Osteoblast (primary cell): ENCODE results near the gene AKAP13. TPM values are rescaled to one million over a fixed set of nuclear protein-coding genes. Genes with fewer than 3 reads are reported as not detected.

ENCODE experiments used
- DNase-seq: peaks from one replicate; pipeline ENCODE4 v3.0.0; 2011; ENCODE audit warnings: low spot score, mixed read lengths; ENCODE audit not compliant: insufficient read length; ENCODE audit errors: missing footprints
- H2AFZ ChIP-seq: 2 replicates; pipeline ENCODE4 v1.6.0; 2011; ENCODE audit warnings: mild to moderate bottlenecking, low read length
- H3K27ac ChIP-seq: 2 replicates; pipeline ENCODE4 v1.5.1; 2011; ENCODE audit warnings: mild to moderate bottlenecking, low read depth, low read length, moderate library complexity
- H3K27me3 ChIP-seq: 2 replicates; pipeline ENCODE4 v1.6.0; 2012; ENCODE audit warnings: mild to moderate bottlenecking, control low read depth, inconsistent platforms, low read length, moderate library complexity; ENCODE audit not compliant: insufficient read depth
- H3K36me3 ChIP-seq: 2 replicates; pipeline ENCODE4 v1.5.1; 2011; ENCODE audit warnings: mild to moderate bottlenecking, low read length, control low read depth, moderate library complexity; ENCODE audit not compliant: insufficient read depth
- H3K4me1 ChIP-seq: 2 replicates; pipeline ENCODE4 v1.5.1; 2011; ENCODE audit warnings: mild to moderate bottlenecking, low read length, control low read depth, moderate library complexity; ENCODE audit not compliant: insufficient read depth
- H3K4me2 ChIP-seq: 2 replicates; pipeline ENCODE4 v1.6.0; 2011; ENCODE audit warnings: mild to moderate bottlenecking, low read length; ENCODE audit not compliant: insufficient read depth
- H3K4me3 ChIP-seq: fragments of 200-600 bp; sonication (generic); 3 replicates; pipeline ENCODE4 v1.5.1; 2012; ENCODE audit warnings: mild to moderate bottlenecking, low read length, inconsistent platforms; ENCODE audit not compliant: insufficient read depth
- H3K79me2 ChIP-seq: 2 replicates; pipeline ENCODE4 v1.6.0; 2012; ENCODE audit warnings: mild to moderate bottlenecking, low read length, control low read depth, inconsistent platforms; ENCODE audit not compliant: insufficient read depth
- H3K9me3 ChIP-seq: 2 replicates; pipeline ENCODE4 v1.5.1; 2011; ENCODE audit warnings: low read depth, low read length, control low read depth
- H4K20me1 ChIP-seq: 2 replicates; pipeline ENCODE4 v1.6.0; 2012; ENCODE audit warnings: mild to moderate bottlenecking, low read length, control low read depth; ENCODE audit not compliant: insufficient read depth
- total RNA-seq: library from RNA; depleted of rRNA; stranded (reverse); fragments of >200 nt; gene quantifications from 2 replicates; pipeline ENCODE4 v1.2.3, GENCODE V29; 2012
- TF ChIP-seq, protein P1 (sequence below): IDR thresholded peaks from 2 replicates; pipeline ENCODE4 v1.5.1; 2011; ENCODE audit warnings: mild to moderate bottlenecking, low read depth, low read length, moderate library complexity; ENCODE audit errors: extremely low read depth

Gene AKAP13
- total RNA-seq, 1 donor, result 77.1 TPM

DNA sequence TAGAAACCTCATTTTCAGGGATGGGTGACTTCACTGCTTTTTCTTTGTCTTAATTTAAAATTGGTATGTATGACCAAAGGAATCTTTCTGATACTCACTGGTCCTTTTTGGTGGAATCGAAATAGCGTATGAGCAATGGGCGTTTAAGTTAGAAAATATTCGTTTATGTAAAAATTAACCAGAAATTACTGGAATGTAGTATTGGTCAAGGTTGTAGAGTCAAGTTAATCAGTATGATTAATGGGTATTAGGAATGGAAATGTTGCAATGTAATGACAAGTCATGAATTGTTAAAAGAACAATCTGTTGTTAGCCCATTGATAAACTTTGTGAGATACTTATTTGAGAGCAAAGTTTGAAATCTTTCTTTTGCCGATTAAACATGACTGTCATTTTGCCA, 36.9 kb downstream of the AKAP13 start:
- Histone ChIP-seq H3K4me2 (no peak overlapping the region), H3K4me3 (no peak overlapping the region), H3K4me1 (peaks cover 32% of the 10 kb centered on the region), H3K9me3 (no peaks in the 10 kb centered on the region), H2AFZ (no peak overlapping the region), H3K36me3 (no peaks in the 10 kb centered on the region), H3K27ac (no peak overlapping the region), H4K20me1 (peaks cover 25% of the 10 kb centered on the region), H3K79me2 (peaks cover 87% of the 10 kb centered on the region), H3K27me3 (no peaks in the 10 kb centered on the region)
- TF ChIP-seq, protein P1, sequence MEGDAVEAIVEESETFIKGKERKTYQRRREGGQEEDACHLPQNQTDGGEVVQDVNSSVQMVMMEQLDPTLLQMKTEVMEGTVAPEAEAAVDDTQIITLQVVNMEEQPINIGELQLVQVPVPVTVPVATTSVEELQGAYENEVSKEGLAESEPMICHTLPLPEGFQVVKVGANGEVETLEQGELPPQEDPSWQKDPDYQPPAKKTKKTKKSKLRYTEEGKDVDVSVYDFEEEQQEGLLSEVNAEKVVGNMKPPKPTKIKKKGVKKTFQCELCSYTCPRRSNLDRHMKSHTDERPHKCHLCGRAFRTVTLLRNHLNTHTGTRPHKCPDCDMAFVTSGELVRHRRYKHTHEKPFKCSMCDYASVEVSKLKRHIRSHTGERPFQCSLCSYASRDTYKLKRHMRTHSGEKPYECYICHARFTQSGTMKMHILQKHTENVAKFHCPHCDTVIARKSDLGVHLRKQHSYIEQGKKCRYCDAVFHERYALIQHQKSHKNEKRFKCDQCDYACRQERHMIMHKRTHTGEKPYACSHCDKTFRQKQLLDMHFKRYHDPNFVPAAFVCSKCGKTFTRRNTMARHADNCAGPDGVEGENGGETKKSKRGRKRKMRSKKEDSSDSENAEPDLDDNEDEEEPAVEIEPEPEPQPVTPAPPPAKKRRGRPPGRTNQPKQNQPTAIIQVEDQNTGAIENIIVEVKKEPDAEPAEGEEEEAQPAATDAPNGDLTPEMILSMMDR, result no peak
- peak; percentile 67 for DNase-seq

DNA sequence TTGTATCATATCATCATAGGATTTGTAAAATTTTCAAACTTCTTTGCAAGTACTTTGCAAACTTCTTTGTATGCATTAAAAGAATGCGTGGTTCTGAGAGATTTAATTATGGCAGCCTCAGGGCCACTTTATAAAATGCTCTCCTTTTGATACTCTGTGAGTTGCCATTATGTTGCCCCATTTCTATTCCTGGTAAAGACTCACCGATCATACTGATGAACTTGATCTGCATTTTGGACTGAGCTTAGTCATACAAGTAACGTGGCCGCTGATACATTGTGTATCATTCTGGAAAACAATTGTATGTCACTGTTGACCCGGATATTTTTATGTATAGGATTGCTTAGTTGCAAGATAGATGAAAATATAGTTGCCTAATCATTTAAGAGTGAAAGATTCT, 38.8 kb downstream of the AKAP13 start:
- Histone ChIP-seq H3K79me2 (peaks cover 94% of the 10 kb centered on the region), H4K20me1 (peaks cover 41% of the 10 kb centered on the region), H2AFZ (no peak overlapping the region), H3K4me2 (no peak overlapping the region), H3K4me1 (peaks cover 13% of the 10 kb centered on the region), H3K27ac (no peak overlapping the region), H3K9me3 (no peaks in the 10 kb centered on the region), H3K4me3 (no peak overlapping the region), H3K36me3 (no peaks in the 10 kb centered on the region), H3K27me3 (no peaks in the 10 kb centered on the region)
- TF ChIP-seq, protein P1, result no peak
- DNase-seq, result peak; percentile 79

DNA sequence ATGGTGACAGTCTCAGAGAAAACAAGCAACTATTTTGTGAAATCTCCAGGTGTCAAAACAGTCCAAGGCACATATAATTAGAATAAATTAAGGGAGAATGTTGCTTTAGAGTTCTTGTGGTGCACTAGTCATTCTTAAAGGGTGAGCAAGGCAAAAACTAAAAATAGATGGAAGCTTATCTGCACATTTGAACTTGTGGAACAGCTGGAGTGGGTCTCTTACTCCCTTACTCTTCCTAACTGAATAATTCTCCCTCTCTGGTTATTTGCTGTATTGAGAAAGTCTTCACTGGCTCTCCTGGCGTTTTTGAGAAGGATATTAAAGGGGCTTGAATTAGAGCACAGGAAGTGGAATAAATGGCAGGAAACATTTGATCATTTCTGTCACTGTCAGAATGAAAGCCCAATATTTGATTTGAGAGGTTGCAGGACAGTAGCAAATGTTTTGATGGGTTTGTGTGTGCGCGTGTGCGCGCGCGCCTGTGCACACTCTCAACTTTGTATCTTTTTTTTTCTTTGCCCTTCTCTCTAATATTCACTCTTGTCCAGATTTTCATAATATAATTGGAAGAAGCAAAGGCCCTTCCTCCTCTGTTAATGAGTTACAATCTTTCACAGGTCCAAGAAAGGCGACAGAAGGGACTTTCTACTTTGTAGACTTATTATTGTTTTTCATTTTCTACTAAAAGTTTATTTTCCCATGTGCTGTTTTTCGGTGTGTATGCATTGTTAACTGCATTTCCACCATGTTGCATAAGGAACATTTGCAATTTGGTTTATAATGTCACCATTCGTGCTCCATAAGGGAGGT, 40.9 kb downstream of the AKAP13 start:
- no peak for DNase-seq

DNA sequence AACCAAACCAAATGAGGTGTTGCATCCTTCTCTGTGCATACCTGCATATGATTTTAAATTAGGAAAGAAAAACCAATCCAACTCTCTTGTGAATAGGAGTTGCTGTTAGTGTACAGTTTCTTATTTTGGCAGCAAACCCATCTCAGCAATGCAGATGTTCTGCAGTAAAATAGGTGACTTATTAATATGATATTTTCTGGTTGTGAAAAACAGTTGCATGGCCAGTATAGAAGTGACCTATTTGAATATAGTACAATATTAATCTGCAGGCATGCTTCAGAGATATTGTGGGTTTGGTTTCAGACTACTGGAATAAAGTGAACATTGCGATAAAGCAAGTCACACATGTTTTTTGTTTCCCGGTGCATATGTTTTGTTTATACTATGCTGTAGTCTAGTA, 42.2 kb downstream of the AKAP13 start:
- Histone ChIP-seq H3K27ac (no peak overlapping the region), H3K4me3 (no peak overlapping the region), H3K27me3 (no peaks in the 10 kb centered on the region), H2AFZ (no peak overlapping the region), H3K4me1 (peaks cover 7% of the 10 kb centered on the region), H3K9me3 (no peaks in the 10 kb centered on the region), H3K79me2 (peaks cover 93% of the 10 kb centered on the region), H3K4me2 (no peak overlapping the region), H4K20me1 (peaks cover 46% of the 10 kb centered on the region), H3K36me3 (no peaks in the 10 kb centered on the region)
- TF ChIP-seq, protein P1, result no peak
- no peak for DNase-seq

More for the DNA sequence above, 40.9 kb downstream of the AKAP13 start:
- Histone ChIP-seq H4K20me1 (peaks cover 49% of the 10 kb centered on the region), H3K4me3 (no peak overlapping the region), H2AFZ (no peak overlapping the region), H3K9me3 (no peaks in the 10 kb centered on the region), H3K27me3 (no peaks in the 10 kb centered on the region), H3K4me2 (peak overlapping the region; percentile 25), H3K36me3 (no peaks in the 10 kb centered on the region), H3K27ac (no peak overlapping the region), H3K79me2 (peaks cover 94% of the 10 kb centered on the region), H3K4me1 (peaks cover 7% of the 10 kb centered on the region)
- TF ChIP-seq, protein P1, result no peak
